CD1c-positive myeloid dendritic cell (primary cell): ENCODE measurements around the gene LRRC4C.

ENCODE experiments used
- DNase-seq: peaks from one replicate; pipeline ENCODE4 v3.0.0-alpha.2; 2016; ENCODE audit errors: extremely low spot score

The LRRC4C gene

DNA sequence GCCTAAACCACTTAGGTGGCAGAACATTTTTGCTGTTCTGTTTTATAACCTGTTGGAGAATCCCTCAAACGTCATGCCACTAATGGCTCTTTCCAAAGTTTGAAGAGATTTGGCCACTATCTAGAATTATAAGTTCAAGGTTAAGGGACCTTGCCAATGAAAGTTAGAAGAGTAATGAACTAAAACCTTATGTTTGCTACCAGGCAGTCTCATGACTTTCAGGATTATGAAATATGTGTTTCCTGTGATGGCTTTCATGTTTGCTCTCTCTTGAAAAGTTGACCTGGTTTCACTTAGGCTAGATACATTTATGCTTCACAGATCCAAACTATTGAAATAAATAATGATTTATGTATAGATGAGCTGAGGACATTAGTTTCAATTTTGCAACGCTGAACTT, 340.0 kb downstream of the LRRC4C start:
- DNase-seq: no peak

DNA sequence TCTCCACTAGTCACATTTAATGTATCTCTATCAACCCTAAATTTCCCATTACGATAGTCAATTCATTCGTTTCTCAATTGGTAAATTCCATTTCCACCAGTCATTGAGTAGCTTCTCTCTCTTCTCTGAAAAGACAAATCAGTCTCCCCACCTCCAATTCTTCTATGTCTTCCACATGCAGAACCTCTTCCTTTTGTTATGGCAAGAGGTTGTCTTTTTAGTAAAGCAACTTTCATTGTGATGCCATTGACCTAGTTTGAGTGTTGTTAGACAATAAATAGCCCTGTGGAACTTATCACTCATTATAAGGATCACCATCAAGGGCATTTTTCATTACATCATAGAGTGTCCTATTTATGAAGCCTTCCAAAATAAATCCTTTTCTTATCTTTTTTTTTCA, 340.9 kb downstream of the LRRC4C start:
- DNase-seq: no peak

DNA sequence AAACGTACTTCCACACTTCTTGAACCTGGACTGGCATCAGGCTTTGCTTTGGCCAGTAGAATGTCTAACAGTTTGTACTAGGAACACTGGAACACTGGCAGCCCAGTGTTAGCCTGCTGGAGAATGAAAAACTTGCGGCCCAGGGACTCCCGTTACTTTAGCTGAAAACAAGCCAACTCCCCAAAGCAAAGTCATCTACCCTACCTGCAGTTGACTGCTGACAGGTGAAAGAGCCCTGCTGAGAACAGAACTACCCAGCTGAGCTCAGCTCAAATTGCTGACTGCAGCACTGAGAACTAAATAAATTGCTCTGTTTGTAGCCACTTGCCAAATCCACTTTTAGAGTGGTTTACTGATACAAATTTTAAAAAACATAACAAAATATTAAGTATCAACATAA, 342.5 kb downstream of the LRRC4C start:
- no peak for DNase-seq

DNA sequence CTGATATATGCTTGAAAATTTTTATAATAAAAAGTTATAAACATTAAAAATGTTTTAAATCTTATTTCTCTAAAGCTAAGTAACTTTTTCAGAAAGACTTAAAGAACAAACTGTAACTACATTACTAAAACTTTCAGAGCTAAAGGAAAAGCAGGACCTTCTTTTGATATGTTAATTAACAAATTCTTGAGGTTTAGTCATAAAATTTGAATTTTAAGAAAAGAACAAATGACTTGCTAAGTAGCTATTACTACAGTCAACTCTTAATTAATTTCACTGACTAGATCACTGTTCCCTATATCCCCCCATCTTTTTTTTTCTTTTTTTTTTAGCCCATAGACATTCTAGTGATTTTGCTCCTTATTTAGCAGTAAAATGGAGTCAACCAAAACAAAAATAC, 344.4 kb downstream of the LRRC4C start:
- no peak for DNase-seq

DNA sequence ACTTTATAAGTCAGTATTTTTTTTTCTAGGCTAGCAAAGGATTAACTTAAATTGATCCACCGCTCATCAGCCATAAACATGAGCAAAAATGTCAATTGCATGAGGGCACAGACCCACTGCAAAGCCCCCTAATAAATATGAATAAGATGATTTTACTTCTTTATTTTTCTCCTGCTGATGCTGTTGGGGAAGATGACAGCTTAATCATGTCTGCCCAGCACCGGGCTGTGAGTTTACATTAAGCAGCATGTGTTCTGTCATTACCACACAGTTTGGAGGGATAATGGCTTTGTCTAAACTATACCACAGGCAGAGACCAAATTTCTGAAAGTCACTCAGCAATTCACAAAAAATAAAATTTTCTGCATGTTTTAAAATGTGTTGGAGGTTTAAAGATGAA, 346.3 kb downstream of the LRRC4C start:
- DNase-seq: no peak

DNA sequence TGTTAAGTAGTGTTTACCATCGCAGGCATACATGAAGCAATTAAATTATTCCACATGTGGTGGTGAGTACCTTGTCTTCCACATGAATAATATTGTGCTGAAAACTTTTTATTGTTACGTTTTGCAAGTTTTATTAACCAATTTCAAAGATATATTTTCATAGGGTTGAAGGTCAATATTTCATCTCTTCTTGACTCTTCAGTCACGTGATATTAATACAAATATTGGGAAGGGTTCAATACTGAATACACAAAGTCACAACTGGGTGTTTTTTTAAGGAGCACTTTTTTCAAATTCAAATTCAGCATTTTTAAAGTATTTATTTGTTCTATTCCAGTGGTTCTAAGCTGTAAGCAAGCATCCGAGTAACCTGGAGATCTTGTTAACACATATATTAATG, 348.9 kb downstream of the LRRC4C start:
- no peak for DNase-seq

DNA sequence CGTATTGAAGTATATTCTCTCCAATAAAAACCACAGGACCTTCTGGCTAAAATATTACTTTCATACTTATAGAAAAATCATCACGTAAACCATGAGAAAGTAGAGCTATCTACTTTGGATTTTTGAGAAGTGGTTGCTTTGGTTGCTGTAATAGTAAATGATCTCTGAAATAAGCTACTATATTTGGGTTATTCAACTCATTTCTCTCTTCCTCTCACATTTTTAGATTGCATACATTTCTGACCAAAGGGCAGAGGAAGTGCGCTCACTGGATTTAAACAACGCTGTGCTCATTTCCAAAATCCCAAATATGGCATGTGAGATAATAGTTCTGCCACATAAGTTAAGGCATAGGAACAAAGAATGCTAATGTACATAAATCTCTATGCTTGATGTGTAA, 357.0 kb downstream of the LRRC4C start:
- DNase-seq: no peak

DNA sequence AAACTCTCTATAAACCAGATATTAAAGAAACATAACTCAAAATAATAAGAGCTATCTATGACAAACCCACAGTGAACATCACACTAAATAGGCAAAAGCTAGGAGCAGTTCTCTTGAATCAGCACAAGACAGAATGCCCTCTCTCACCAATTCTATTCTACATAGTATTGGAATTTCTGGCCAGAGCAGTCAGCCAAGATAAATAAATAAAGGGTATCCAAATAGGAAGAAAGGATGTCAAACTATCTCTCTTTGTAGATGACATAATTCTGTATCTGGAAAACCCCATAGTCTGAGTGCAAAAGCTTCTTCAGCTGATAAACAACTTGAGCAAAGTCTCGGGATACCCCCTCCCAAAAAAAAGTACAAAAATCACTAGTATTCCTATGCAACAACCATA, 359.8 kb downstream of the LRRC4C start:
- DNase-seq: no peak

DNA sequence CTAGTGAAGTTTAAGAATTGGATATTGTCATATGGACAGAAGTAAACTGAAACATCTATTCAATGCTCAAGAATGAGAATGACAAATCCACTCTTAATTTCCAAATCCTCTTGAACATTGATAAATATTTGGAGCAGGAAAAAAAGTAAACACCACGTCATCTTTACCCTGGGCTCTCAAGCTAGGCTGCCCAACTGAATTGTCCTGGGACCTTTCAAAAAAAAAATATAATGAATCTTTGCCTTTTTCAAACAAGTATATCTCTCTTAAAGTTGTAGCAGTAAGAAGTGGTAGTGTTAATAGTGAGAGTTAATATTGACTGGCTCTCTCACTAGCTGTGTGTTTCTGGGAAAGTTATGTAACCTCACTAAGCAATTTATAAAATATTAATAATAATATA, 374.3 kb downstream of the LRRC4C start:
- DNase-seq: no peak

DNA sequence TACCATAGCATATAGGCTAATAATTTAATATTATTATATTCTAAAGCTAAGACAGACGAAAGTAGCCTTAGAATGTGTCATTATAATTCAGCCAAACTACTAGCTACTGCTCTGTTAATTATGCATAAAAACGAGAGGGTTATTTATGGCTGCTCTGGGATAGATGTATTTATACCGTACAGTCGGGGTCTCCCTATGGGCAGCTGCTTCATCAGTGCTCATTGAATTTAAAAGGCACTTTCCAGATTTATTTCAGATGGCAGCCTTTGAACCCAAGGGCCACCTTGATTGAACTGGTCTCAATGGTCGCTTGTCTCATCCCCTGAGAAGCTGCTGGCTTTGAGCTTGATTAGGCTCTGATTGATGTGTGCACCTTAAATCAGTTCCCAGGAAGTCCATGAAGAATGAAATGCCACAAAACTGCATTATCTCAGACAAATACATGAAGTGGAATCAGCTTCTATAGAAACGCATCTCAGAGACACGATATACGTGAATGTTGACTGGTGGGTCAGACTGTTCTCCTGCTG, 377.6 kb downstream of the LRRC4C start:
- DNase-seq: no peak

DNA sequence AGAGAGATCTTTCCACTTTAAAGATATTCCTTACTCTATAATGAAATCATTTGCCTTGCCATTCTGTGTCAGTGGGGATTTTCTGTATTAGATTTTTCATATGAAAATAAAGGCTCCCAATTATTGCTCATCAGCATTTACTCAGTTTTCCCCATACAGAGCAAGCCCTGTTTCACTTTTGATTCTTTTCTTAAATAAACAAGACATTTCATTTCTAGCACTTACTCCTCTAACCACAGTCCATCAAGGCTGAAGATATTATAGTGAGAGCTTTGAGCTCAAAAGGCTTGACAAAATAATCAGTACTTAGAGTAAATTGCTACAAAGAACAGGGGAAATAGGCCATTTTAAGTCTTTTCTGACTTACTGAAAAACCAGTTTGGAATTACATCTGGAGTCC, 385.1 kb downstream of the LRRC4C start:
- no peak for DNase-seq

DNA sequence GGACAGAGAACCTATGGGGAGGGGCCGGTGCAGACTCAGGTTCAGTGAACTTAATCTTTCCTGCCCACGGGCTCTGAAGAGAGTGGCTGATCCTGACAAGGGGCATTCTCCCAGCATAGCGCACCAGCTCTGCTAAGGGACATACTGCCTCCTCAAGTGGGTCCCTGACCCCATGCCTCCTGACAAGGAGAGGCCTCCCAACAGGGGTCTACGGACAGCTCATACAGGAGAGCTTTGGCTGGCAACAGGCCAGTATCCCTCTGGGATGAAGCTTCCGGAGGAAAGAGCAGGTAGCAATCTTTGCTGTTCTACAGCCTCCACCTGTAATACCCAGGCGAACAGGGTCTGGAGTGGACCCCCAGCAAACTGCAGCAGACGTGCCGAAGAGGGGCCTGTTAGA, 394.0 kb downstream of the LRRC4C start:
- DNase-seq: no peak

DNA sequence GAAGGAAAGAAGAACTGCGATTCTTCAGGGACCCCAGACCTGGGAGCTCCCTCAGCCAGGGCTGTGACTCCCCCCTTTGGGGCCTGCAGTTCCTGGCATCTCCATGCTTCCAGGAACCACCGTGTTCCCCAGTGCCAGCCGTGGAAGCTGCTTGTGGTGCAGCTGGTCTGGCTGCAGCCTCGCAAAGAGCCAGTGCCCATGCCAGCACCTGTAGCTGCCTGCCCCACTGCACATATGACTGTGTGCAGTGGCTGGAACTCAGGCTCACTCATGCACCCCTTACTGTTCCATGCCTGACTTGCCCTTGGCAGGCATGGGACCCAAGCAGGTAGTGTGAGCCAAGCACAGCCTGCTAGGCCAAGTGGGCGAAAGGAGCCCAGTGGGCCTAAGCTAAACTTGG, 401.3 kb downstream of the LRRC4C start:
- no peak for DNase-seq

DNA sequence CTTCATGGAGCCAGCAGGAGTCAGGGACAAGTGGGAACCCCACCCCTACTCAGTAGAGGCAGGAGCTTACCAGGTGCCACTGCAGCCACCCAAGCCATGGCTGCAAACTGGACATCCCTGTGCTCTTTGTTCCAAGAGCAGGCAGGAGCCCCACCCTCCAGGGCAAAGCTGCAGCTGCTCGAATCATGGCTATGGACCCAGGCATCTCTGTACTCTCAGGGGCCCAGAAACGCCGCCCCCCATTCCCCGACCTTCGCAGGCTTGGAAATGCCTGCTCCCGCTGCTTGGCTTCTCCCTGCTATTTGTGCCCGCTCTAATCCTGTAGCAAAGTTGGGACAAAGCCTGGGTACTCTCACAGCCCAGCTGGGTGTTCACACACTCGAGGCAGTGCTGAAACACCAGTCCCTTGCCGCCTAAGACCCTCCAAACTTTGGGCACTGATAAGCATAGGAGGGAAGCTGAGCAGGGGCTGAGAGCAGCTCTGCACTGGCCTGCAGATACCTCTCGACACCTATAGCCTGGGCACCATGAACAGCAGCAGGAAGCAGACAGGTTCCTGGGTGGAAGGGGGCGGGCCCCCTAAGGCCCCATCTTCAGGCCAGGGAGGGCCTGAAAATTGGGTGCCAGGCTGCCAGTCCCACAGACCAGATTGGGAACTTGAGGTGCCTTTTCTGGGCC, 402.4 kb downstream of the LRRC4C start:
- no peak for DNase-seq

DNA sequence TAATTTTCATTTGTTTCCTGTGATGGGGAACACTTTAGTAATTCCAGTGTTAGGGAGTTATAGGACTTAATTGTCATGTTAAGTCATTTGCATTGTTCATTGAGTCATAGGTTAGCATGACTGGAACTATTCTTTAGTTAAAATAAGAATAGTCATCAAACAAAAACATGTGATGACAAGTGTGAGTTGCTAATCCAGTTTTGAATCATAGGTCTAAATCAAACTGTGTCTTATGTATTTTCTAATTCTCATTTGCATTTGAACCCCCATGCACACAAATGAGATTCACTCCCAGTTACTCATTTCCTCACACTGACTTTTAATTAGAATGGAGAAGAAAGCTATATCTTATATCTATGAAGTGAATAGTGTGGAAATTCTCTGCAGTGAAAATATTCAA, 405.6 kb downstream of the LRRC4C start:
- no peak for DNase-seq

DNA sequence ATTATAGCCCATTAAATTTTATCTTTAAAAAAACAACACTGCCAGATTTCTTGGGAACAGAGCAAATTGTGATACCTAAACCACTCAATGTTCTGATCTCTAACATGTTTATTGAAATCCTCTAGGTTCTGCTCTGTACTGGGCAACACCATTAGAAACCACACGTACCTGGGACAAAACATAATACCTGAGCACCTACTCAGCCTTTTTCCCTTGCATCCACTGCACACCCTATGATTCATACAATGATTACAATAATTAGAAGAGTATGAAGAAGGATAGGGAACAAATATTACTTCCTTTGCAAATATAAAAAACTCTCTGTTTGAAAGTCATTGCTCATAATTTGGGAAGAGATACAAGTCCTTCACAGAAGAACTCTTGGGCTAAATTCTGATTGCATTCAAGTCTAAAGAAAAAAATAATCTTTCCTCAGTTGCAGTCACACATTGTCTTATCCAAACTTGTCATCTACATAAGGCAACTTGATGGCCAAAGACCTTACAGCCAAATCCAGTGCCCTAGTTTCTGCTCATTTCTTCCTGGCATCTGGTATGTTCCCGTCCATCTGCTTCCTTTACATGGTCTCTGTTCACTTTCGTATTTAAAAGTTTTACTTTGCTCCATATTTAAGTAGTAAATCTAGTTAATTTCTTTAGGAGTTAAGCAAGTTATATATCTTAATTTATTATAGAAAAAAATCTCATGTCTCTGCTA, 407.4 kb downstream of the LRRC4C start:
- no peak for DNase-seq

DNA sequence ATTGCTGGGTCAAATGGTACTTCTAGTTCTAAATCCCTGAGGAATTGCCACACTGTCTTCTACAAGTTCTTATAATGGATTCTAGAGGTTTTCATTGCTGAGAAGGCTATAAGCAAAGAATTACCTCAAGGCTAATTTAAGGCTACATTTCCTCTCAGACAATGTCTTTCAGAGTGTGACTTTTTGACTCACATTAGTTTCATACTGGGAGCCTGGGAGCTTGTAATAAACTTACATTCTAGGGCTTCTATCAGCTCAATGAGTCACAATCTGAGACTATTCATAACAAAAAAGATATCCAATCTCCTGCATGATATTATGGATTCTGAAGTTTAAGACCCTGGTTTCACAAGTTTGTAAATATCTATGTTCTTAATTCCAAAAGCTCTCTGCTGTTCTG, 408.7 kb downstream of the LRRC4C start:
- no peak for DNase-seq

DNA sequence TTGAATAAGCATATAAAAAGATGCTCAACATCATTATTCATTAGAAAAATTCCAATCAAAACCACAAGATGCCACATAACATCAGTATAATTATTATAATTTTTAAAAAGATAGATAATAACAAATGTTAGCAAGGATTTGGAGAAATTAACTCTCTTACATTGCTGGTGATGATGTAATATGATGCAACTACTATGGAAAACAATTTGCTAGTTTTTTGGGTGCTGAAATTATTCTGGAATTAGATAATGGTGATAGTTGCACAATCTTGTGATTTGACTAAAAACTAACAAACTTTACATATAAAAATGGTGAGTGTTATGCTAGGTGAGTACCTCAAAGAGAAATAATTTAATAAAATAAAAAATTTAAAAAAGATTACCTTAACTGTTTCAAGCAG, 412.2 kb downstream of the LRRC4C start:
- DNase-seq: no peak

DNA sequence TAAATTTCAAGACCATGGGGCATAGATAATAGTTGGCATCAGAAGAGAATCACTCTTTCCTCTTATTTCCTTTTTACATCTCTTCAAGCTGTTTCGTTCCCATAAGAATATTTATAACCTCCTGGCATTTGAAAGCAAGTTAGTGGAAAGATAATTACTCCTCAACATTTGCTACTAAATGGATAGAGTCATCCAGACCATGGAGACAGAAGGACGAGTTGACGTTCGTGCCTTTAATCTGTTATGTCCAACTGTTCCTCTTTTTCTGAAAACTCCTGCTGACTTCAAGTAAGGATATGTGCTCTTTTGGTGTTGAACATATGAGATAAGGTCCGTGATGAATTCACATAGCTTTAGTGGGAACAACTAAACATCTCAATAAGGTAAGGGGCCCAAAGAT, 414.2 kb downstream of the LRRC4C start:
- DNase-seq: no peak

DNA sequence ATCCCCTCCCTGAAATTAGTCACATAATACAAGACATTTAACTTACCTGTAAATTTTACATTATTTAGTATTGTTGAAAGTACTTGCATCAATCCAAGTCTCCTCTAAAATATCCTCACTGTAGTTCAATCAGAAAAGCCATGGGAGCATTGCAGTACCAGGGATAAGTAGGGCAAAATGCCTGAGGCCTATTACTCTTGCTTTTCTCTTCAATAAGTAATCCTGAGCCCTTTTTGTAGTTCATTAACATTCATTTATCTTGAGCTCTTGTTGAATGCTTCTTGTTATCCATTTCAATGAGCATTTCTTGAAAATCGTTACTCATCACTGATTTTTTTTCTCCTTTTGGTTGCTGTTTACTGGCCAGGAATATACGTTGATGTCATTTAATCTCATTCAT, 414.7 kb downstream of the LRRC4C start:
- DNase-seq: no peak

DNA sequence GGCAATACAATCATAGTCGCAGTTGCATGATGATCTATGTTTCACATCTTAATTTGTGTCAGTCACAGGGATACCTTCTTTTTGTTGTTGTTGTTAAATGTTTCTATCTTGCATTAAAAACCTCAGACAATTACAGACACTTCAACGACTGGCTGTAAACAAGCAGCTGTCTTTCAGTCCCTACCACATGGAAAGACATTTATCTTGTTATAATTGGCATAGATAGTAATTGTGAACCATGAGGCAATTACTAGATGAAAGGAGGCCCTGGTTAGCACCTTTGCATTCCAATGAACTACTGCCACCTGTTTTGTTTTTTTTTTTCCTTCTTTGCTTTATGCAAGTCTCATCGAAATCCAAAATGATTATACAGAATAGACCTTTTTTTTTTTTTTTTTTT, 416.8 kb downstream of the LRRC4C start:
- no peak for DNase-seq

DNA sequence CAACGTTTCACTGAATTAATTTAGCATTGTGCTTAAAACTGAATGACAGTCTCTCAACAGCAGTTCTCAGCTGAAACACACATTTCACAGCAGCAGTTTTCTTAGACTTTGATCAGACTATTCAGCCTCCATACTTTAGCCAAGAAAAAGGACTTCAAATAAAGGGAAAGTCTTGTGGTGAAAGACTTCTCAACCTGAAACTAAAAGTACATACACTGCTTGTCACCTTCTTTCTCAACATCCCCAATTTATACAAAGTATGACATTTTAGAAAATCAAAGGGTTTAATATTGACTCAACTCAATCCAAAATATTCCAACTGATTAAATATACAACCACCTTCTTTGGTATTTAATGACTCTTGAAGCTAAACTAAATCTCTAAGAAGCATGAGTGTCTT, 419.0 kb downstream of the LRRC4C start:
- DNase-seq: no peak

DNA sequence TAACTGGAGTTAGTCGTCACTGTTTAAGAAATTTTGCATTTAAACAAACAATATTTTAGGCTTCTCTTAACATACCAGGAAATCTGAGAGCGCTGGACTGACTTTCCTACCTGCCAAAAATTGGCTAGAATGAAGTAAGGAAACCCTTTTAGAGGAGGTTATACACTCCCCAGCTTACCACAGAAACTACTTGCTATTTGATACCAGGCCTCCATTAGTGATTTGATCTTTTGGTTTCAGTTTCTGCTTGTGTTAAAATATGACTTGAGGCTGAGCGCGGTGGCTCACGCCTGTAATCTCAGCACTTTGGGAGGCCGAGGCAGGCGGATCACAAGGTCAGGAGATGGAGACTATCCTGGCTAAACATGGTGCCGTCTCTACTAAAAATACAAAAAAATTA, 419.9 kb downstream of the LRRC4C start:
- DNase-seq: no peak
